OCI-LY1 (cell line): ENCODE measurements around the gene FMN2.

Source experiments
- H2AFZ ChIP-seq: fragments of 200-600 bp; sonication (generic), shearing (Covaris generic); 2 replicates; pipeline ENCODE4 v1.6.0; 2014; ENCODE audit warnings: antibody characterized with exemption, mild to moderate bottlenecking, low read length
- H3F3A ChIP-seq: fragments of 200-600 bp; sonication (generic), shearing (Covaris generic); 2 replicates; pipeline ENCODE4 v1.6.0; 2014; ENCODE audit warnings: mild to moderate bottlenecking, antibody characterized with exemption, low read length, moderate library complexity; ENCODE audit not compliant: insufficient read depth
- H3K27ac ChIP-seq: fragments of 200-600 bp; sonication (generic); 2 replicates; pipeline ENCODE4 v1.5.1; 2014; ENCODE audit warnings: low read length, mixed run types, mild to moderate bottlenecking, low read depth; ENCODE audit not compliant: poor library complexity, severe bottlenecking
- H3K27me3 ChIP-seq: fragments of 200-600 bp; sonication (generic); 2 replicates; pipeline ENCODE4 v1.6.0; 2014; ENCODE audit warnings: antibody characterized with exemption, mild to moderate bottlenecking, low read length, moderate library complexity; ENCODE audit not compliant: insufficient read depth
- H3K36me3 ChIP-seq: fragments of 200-600 bp; sonication (generic); 2 replicates; pipeline ENCODE4 v1.6.1; 2014; ENCODE audit warnings: mild to moderate bottlenecking, antibody characterized with exemption, low read length, moderate library complexity, mixed read lengths; ENCODE audit not compliant: insufficient read depth
- H3K4me1 ChIP-seq: fragments of 200-600 bp; sonication (generic); 2 replicates; pipeline ENCODE4 v1.5.1; 2014; ENCODE audit warnings: mild to moderate bottlenecking, low read length, moderate library complexity; ENCODE audit not compliant: insufficient read depth, severe bottlenecking
- H3K4me2 ChIP-seq: fragments of 200-600 bp; sonication (generic), shearing (Covaris generic); 2 replicates; pipeline ENCODE4 v1.6.1; 2014; ENCODE audit warnings: low read length
- H3K4me3 ChIP-seq: fragments of 200-600 bp; sonication (generic); 2 replicates; pipeline ENCODE4 v1.5.1; 2014; ENCODE audit warnings: low read length, low read depth, mild to moderate bottlenecking, mixed read lengths; ENCODE audit not compliant: poor library complexity, severe bottlenecking
- H3K79me2 ChIP-seq: fragments of 200-600 bp; shearing (Covaris generic); 2 replicates; pipeline ENCODE4 v1.6.1; 2016; ENCODE audit warnings: mixed run types, low read length, mixed read lengths; ENCODE audit not compliant: insufficient read depth
- H3K9ac ChIP-seq: fragments of 200-600 bp; sonication (generic), shearing (Covaris generic); 2 replicates; pipeline ENCODE4 v1.6.1; 2014; ENCODE audit warnings: mild to moderate bottlenecking, low read length, mixed read lengths
- H3K9me2 ChIP-seq: fragments of 200-600 bp; sonication (generic), shearing (Covaris generic); 2 replicates; pipeline ENCODE4 v1.6.1; 2014; ENCODE audit warnings: low read depth, mild to moderate bottlenecking, low read length, mixed read lengths
- H3K9me3 ChIP-seq: fragments of 200-600 bp; shearing (Covaris generic); 2 replicates; pipeline ENCODE4 v1.6.1; 2014; ENCODE audit warnings: low read length, mixed read lengths
- H4K20me1 ChIP-seq: fragments of 200-600 bp; sonication (generic), shearing (Covaris generic); 2 replicates; pipeline ENCODE4 v1.6.0; 2016; ENCODE audit warnings: mild to moderate bottlenecking, low read length; ENCODE audit not compliant: insufficient read depth
- CTCF ChIP-seq: fragments of 200-600 bp; sonication (generic), shearing (Covaris generic); IDR thresholded peaks from 2 replicates; pipeline ENCODE4 v1.5.1; 2017; ENCODE audit warnings: mild to moderate bottlenecking, antibody characterized with exemption, low read length, moderate library complexity, mixed read lengths
- EZH2 ChIP-seq: fragments of 200-600 bp; sonication (generic), shearing (Covaris generic); IDR thresholded peaks from 2 replicates; pipeline ENCODE4 v1.8.0; 2017; ENCODE audit warnings: borderline replicate concordance, mixed run types, mild to moderate bottlenecking, antibody characterized with exemption, low read length, moderate library complexity, mixed read lengths

The FMN2 gene

DNA sequence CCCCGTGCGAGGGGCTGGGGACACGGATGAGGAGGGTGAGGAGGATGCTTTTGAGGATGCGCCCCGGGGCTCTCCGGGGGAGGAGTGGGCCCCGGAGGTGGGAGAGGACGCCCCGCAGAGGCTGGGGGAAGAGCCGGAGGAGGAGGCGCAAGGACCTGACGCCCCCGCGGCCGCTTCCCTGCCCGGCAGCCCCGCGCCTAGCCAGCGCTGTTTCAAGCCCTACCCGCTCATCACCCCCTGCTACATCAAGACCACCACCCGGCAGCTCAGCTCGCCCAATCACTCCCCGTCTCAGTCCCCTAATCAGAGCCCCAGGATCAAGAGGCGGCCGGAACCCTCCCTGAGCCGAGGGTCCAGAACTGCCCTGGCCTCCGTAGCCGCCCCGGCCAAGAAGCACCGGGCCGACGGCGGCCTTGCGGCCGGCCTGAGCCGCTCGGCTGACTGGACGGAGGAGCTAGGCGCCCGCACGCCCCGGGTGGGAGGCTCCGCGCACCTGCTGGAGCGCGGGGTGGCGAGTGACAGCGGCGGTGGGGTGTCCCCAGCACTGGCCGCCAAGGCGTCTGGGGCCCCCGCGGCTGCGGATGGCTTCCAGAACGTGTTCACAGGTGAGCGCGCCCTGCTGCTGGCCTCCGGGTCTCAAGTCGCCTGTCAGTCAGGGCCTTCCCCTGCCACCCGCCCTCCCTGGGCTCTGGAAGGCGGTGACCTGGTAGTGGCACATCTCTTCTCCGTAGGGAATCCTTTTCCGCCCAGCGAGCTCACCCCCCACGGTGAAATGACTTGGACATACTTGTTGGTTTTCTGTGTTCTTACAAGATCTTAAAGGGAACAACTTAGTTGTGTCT, 1.7 kb downstream of the FMN2 start:
- no peaks in the 10 kb centered on the region for H3K27me3 ChIP-seq
- no peak overlapping the region for H3K27ac ChIP-seq
- H3K4me1 ChIP-seq: no peaks in the 10 kb centered on the region
- TF ChIP-seq CTCF (no peak), EZH2 (no peak)
- H3K9ac ChIP-seq: no peak overlapping the region
- H3K79me2 ChIP-seq: no peaks in the 10 kb centered on the region
- H4K20me1 ChIP-seq: no peaks in the 10 kb centered on the region
- H3K36me3 ChIP-seq: no peaks in the 10 kb centered on the region
- no peak overlapping the region for H2AFZ ChIP-seq
- H3K9me3 ChIP-seq: no peaks in the 10 kb centered on the region
- H3K9me2 ChIP-seq: no peaks in the 10 kb centered on the region
- no peak overlapping the region for H3K4me2 ChIP-seq
- no peak overlapping the region for H3K4me3 ChIP-seq
- no peaks in the 10 kb centered on the region for H3F3A ChIP-seq

DNA sequence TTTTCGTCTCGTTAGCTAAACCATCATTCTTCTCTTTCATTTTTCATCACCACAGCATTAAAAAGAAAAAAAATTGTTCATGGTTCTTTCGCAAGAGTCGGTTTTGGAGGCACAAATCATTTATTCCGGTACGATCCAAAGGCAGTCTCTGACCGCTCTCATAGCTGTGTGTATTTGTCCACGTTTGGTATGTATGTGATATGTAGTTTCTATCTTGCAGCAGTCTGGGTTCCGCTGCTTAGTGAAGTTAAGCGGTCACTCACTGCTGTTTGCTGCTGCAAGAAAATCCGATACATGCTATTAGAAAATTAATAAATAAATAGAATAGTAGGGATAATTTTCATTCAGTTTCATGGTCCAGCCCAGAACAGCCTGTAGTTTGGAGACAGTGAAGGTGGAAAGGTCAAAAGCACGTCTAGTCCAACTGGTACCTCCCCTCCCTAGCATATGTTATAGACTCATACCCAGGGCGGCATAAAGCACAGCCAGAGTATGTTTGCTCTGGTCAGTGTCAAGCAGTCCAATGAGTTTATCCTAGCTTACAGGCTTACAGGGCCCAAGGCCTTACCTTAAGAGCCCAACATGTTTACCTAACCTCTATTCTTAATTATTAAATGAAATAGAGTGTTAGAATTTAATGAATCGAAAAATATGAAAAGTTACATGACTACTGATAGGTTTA, 2.5 kb downstream of the FMN2 start:
- Histone ChIP-seq H3K27ac (no peak overlapping the region), H3K4me1 (no peaks in the 10 kb centered on the region), H3K4me2 (no peak overlapping the region), H3K9me2 (no peaks in the 10 kb centered on the region), H3K27me3 (no peaks in the 10 kb centered on the region), H3K9me3 (no peaks in the 10 kb centered on the region), H3K79me2 (no peaks in the 10 kb centered on the region), H3K9ac (no peak overlapping the region), H3F3A (no peaks in the 10 kb centered on the region), H4K20me1 (no peaks in the 10 kb centered on the region), H3K4me3 (no peak overlapping the region), H2AFZ (no peak overlapping the region), H3K36me3 (no peaks in the 10 kb centered on the region)
- TF ChIP-seq EZH2 (no peak), CTCF (no peak)

GRCh38 chr1:240096974-240097373, 5.3 kb downstream of the FMN2 start:
- Histone ChIP-seq H3K36me3 (no peaks in the 10 kb centered on the region), H2AFZ (no peak overlapping the region), H3K4me2 (no peak overlapping the region), H3K9me3 (no peaks in the 10 kb centered on the region), H4K20me1 (no peaks in the 10 kb centered on the region), H3F3A (no peaks in the 10 kb centered on the region), H3K9me2 (no peaks in the 10 kb centered on the region), H3K79me2 (no peaks in the 10 kb centered on the region), H3K4me3 (no peak overlapping the region), H3K4me1 (no peaks in the 10 kb centered on the region), H3K9ac (no peak overlapping the region), H3K27me3 (no peaks in the 10 kb centered on the region), H3K27ac (no peak overlapping the region)
- TF ChIP-seq EZH2 (no peak), CTCF (no peak)
